GM12878 (cell line): ENCODE results near the gene TNXB.
"Not testable (repeated sequence)": the region's sequence is repeated elsewhere in the genome, so short reads cannot be mapped to it uniquely, and the experiment has no call there.

Experiments used
- CHD2 ChIP-seq: IDR thresholded peaks from 2 replicates; pipeline ENCODE4 v1.6.1; 2011; ENCODE audit warnings: low read depth, low read length, improper control_type of control experiment, borderline replicate concordance
- CTCF ChIP-seq, 3 experiments: IDR thresholded peaks in 2 of 3; conservative IDR thresholded peaks in 1 of 3; 2 replicates each; pipeline ENCODE4 v1.5.1; 2011; ENCODE audit warnings: low read depth in 3 of 3, low read length in 3 of 3, mild to moderate bottlenecking in 3 of 3, control low read depth in 2 of 3, moderate library complexity in 2 of 3, inconsistent platforms in 1 of 3, mixed read lengths in 1 of 3; ENCODE audit not compliant: control insufficient read depth in 2 of 3, insufficient read depth in 1 of 3; ENCODE audit errors: extremely low read depth in 1 of 3
- EZH2 ChIP-seq: IDR thresholded peaks from 2 replicates; pipeline ENCODE4 v1.6.1; 2012; ENCODE audit warnings: low read depth, mild to moderate bottlenecking, control low read depth, inconsistent platforms, low read length, borderline replicate concordance; ENCODE audit not compliant: control insufficient read depth
- PAX8 ChIP-seq: fragments of 450-650 bp; IDR thresholded peaks from 2 replicates; pipeline ENCODE4 v1.6.1; 2017; ENCODE audit warnings: mild to moderate bottlenecking, moderate library complexity
- PKNOX1 ChIP-seq: fragments of 450-650 bp; IDR thresholded peaks from 2 replicates; pipeline ENCODE4 v1.6.1; 2016; ENCODE audit warnings: mild to moderate bottlenecking
- PML ChIP-seq: IDR thresholded peaks from 2 replicates; pipeline ENCODE4 v1.6.1; 2012; ENCODE audit warnings: low read length, inconsistent platforms
- PRDM15 ChIP-seq: fragments of 450-650 bp; formaldehyde crosslinking; IDR thresholded peaks from 2 replicates; pipeline ENCODE4 v1.4.0; 2020; ENCODE audit warnings: mild to moderate bottlenecking, moderate library complexity

- TF ChIP-seq PRDM15 (CRISPR knock-in tag); CTCF (IDR thresholded peaks at IDR 0.05 in 2 of 3, conservative IDR thresholded peaks at IDR 0.05 in 1 of 3; ENCODE audit: control insufficient read depth in 2 of 3, extremely low read depth in 1 of 3, insufficient read depth in 1 of 3, low read depth in 3 of 3, low read length in 3 of 3); EZH2; PAX8; CHD2; PKNOX1; PML: not testable (repeated sequence)
These were observed 53.4 kb downstream of the TNXB start for GRCh38 chr6:32055756-32056155.
